ENCODE results near the gene IBA57.

The IBA57 gene

GRCh38 chr1:228157729-228158126, 7.9 kb upstream of the IBA57 start:
- no peak for DNase-seq

- DNase-seq: no peak
These were observed 7.2 kb upstream of the IBA57 start for GRCh38 chr1:228158151-228159007.

GRCh38 chr1:228159008-228159665, 6.5 kb upstream of the IBA57 start:
- DNase-seq: no peak

GRCh38 chr1:228160201-228160761, 5.3 kb upstream of the IBA57 start:
- DNase-seq: no peak

- no peak for DNase-seq
These were observed 4.2 kb upstream of the IBA57 start for GRCh38 chr1:228161362-228161761.

GRCh38 chr1:228161866-228162265, 3.7 kb upstream of the IBA57 start:
- no peak for DNase-seq

GRCh38 chr1:228162286-228163006, 3.2 kb upstream of the IBA57 start:
- no peak for DNase-seq

GRCh38 chr1:228163007-228163753, 2.4 kb upstream of the IBA57 start:
- no peak for DNase-seq

- DNase-seq: no peak
These were observed 1.7 kb upstream of the IBA57 start for GRCh38 chr1:228163776-228164519.

GRCh38 chr1:228164561-228165371, 838 bp upstream of the IBA57 start:
- peak; percentile 31 for DNase-seq

- peak; percentile 80 for DNase-seq
These were observed 749 bp downstream of the IBA57 start for GRCh38 chr1:228166170-228166936.

GRCh38 chr1:228168563-228169270, 3.1 kb downstream of the IBA57 start:
- no peak for DNase-seq

- no peak for DNase-seq
These were observed 3.7 kb downstream of the IBA57 start for GRCh38 chr1:228169345-228169744.

- no peak for DNase-seq
These were observed 5.1 kb downstream of the IBA57 start for GRCh38 chr1:228170666-228171065.

- no peak for DNase-seq
These were observed 5.8 kb downstream of the IBA57 start for GRCh38 chr1:228171221-228171891.

GRCh38 chr1:228172591-228173527, 7.3 kb downstream of the IBA57 start:
- DNase-seq: no peak
